Right lobe of liver (tissue), 4 donors: ENCODE measurements around the gene BSND.

ENCODE experiments used
- CTCF ChIP-seq, 4 donors: fragments of 200-600 bp in 3 of 4; fragments of 450-650 bp in 1 of 4; IDR thresholded peaks; one replicate each; pipeline versions ENCODE4 v1.5.1 to v1.8.0; 2016 to 2022; ENCODE audit warnings: antibody characterized with exemption in 4 of 4, mild to moderate bottlenecking in 2 of 4
- POLR2A ChIP-seq: fragments of 450-650 bp; IDR thresholded peaks from one replicate; pipeline ENCODE4 v1.6.1; 2017; ENCODE audit warnings: antibody characterized with exemption, mild to moderate bottlenecking
- donor health status: DM: no; HTN: no; CAD: no.
- donor health status: DM: no; HTN: no; CAD: no.
- donor health status: DM: no; HTN: yes; CAD: no.

GRCh38 chr1:54965624-54966340 is 33.0 kb upstream of the BSND start:
- TF ChIP-seq CTCF (IDR thresholded peaks at IDR 0.05) (no peak), POLR2A (no peak)
